OCI-LY7 (cell line): Measurements from ENCODE around the gene TRIP13.

Experiments used
- EZH2phosphoT487 ChIP-seq: fragments of 200-600 bp; sonication (generic); IDR thresholded peaks from 2 replicates; pipeline ENCODE4 v1.6.1; 2018; ENCODE audit warnings: low read depth, borderline replicate concordance, mild to moderate bottlenecking, mixed run types, antibody characterized with exemption, low read length, moderate library complexity, mixed read lengths
- TF ChIP-seq, protein P1 (sequence below): fragments of 200-600 bp; sonication (generic); conservative IDR thresholded peaks from 2 replicates; pipeline ENCODE4 v1.5.1; 2014; ENCODE audit warnings: mild to moderate bottlenecking, antibody characterized with exemption, low read length, moderate library complexity, mixed read lengths

GRCh38 chr5:953535-954449 is 61.1 kb downstream of the TRIP13 start:
- TF ChIP-seq, protein P1, sequence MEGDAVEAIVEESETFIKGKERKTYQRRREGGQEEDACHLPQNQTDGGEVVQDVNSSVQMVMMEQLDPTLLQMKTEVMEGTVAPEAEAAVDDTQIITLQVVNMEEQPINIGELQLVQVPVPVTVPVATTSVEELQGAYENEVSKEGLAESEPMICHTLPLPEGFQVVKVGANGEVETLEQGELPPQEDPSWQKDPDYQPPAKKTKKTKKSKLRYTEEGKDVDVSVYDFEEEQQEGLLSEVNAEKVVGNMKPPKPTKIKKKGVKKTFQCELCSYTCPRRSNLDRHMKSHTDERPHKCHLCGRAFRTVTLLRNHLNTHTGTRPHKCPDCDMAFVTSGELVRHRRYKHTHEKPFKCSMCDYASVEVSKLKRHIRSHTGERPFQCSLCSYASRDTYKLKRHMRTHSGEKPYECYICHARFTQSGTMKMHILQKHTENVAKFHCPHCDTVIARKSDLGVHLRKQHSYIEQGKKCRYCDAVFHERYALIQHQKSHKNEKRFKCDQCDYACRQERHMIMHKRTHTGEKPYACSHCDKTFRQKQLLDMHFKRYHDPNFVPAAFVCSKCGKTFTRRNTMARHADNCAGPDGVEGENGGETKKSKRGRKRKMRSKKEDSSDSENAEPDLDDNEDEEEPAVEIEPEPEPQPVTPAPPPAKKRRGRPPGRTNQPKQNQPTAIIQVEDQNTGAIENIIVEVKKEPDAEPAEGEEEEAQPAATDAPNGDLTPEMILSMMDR: no peak
- no peak for TF ChIP-seq EZH2phosphoT487
